Liver (tissue), 3 donors: Measurements from ENCODE around the gene DHRS7.
A peak's percentile ranks its signal among the peaks of the same experiment; 100 is the strongest.

Experiments
- ATF3 ChIP-seq: IDR thresholded peaks from 2 replicates; pipeline ENCODE4 v1.6.1; 2016; ENCODE audit warnings: antibody characterized with exemption
- CTCF ChIP-seq: fragments of 150-350 bp; IDR thresholded peaks from 2 replicates; pipeline ENCODE4 v1.5.1; 2017; ENCODE audit warnings: improper control_type of control experiment, low read depth, low read length; ENCODE audit not compliant: missing input control
- MAX ChIP-seq: IDR thresholded peaks from 2 replicates; pipeline ENCODE4 v1.6.1; 2016; ENCODE audit warnings: antibody characterized with exemption
- RXRA ChIP-seq, 2 donors: IDR thresholded peaks; 2 replicates each; pipeline ENCODE4 v1.6.1; 2017 to 2018; ENCODE audit warnings: antibody characterized with exemption in 2 of 2, mild to moderate bottlenecking in 1 of 2
- TAF1 ChIP-seq: conservative IDR thresholded peaks from 2 replicates; pipeline ENCODE4 v1.6.1; 2016; ENCODE audit warnings: antibody characterized with exemption, mild to moderate bottlenecking
- YY1 ChIP-seq: IDR thresholded peaks from 2 replicates; pipeline ENCODE4 v1.6.1; 2016; ENCODE audit warnings: antibody characterized with exemption, mild to moderate bottlenecking
- donor health status: healthy.
- donor health status: healthy.

- peak; percentile 51 for TF ChIP-seq CTCF
- TF ChIP-seq MAX = no peak
- peak; percentile 66 for TF ChIP-seq TAF1
- TF ChIP-seq RXRA (IDR thresholded peaks at IDR 0.05) = no peak
- TF ChIP-seq YY1 = peak; percentile 11
- TF ChIP-seq ATF3 = no peak
These were observed at the start of gene DHRS7 for GRCh38 chr14:60164712-60165546.
